RKO (cell line): ENCODE results near the gene GUCY1B1.

ENCODE experiments used
- DNase-seq: peaks from one replicate; pipeline ENCODE4 v3.0.0-alpha.2; 2016; ENCODE audit warnings: low spot score

Gene GUCY1B1

DNA sequence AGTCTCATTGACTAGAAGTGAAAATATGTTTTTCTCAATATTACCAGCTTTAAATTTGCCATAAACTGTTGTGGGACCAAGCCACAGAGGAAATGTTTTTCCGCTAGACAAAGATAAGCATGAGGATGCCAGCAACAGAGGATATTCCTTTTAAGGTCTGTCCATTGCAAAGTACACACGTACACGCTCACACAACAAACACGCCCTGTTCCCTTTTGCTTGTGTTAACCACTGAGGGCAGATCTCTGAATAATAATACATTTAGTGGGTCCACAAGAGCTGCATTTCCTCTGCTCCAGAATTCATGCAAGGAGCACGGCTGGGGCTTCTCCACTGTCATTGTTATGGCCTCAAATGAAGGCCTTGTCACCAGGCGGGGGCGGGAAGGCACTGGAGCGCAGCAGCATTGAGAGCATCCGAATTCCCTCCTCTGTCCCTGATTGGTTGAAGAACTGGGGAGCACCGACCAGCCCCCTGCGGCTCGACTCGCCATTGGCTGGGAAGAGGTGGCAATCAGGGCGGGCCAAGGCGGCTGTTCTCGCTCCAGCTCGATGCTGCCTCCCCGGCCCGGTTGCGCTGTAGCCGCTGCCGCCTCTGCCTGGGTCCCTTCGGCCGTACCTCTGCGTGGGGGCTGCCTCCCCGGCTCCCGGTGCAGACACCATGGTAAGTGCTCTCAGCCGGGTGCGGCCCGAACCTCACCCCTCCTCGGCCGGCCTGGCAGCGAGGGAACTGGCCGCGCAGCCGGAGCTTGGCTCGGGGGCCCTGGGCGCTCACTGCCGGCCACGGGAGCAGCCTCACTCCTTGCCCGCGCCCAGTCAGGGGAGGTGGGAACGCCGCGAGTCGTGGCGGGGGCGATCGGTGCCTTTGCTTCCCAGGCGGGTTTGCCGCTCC lies at the start of gene GUCY1B1:
Gene GUCY1B1, plus strand, starts transcription at position 541 of the 891 bp plus-strand sequence. Its CDS starts 120 bp downstream, at position 661.
- no peak for DNase-seq

DNA sequence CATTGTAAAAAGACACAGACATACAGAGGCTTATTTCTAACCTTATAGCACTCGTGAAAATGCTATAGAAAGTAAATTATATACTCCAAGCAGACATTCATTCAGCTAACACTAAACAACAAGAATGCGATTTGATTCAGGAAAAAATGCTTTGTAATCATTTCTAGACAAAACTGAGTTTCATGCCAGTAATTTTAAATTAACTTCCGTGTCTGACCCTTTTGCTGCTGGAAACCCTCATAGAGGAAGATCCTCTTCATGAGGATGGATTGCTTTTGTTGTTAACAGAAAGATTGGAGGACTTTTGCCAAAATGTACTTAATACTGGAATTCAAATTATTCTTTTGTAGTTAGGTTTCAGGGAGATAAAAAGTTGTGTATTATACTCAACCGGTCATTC lies 48.9 kb upstream of the GUCY1B1 start:
- no peak for DNase-seq

DNA sequence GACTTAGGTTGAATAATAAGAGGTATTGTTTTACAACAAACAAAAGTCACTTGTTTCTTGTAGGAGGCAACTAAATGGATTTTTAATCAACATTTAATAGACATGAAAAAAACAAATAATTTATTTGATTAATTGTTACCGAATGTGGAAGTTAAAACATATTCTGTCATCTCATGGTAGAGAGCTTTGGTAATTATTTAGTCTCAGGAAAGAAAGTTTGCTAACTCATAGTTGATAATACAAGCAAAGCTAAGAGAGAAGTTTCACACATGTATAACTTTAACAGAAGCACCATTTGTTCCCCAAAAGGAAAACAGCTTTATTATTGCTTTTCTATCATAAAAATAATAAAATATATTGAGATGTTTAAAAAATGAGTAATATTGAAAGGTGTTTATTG lies 47.3 kb upstream of the GUCY1B1 start:
- DNase-seq, result no peak

DNA sequence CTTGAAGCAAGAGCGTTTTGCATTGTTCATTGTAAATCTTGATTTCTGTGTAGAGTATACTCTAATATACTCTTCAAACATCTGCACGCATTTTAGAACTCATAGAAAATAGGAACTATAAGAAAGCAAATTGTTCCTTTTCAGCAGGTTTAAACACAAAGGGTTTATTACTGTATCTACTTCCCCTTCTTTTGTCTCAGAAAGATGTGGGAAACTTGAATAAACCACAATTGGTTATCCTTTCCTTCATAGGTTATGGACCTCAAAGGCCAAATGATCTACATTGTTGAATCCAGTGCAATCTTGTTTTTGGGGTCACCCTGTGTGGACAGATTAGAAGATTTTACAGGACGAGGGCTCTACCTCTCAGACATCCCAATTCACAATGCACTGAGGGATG lies 46.0 kb upstream of the GUCY1B1 start:
- no peak for DNase-seq

DNA sequence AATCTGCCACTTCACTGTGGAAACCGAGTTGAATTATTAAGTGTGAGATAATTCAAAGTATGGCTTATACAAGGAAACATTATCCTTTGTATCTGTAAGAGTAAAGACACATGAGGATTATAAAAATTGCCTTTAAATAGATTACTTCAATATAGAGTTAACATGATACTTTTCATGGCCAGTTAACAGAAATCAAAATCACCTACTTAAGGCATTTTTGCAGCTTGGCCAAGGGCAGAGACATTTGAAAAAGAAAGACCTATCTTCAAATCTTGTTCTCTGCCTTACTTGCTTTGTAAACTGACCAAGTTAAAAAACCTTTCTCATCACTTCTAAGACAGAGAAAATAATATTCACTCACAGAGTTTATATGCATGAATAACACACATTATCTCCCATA lies 44.9 kb upstream of the GUCY1B1 start:
- no peak for DNase-seq

DNA sequence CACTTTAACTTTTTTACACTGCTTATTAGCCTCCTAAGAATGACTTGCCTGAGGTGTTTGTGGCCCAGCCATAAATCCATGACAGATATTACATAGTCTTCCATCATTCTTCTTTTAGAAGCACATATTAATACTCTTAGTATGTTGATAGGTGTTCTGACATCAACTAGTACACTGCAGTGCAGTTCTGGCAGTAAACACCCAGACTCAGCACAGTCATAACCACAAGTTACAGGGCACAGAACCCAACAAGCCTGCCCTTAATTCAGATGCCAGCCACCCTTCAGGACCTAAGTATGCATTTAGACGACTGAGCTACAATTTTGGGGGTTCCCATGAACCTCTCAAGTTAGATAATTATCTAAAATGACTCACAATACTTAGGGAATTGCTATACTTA lies 36.5 kb upstream of the GUCY1B1 start:
- no peak for DNase-seq

DNA sequence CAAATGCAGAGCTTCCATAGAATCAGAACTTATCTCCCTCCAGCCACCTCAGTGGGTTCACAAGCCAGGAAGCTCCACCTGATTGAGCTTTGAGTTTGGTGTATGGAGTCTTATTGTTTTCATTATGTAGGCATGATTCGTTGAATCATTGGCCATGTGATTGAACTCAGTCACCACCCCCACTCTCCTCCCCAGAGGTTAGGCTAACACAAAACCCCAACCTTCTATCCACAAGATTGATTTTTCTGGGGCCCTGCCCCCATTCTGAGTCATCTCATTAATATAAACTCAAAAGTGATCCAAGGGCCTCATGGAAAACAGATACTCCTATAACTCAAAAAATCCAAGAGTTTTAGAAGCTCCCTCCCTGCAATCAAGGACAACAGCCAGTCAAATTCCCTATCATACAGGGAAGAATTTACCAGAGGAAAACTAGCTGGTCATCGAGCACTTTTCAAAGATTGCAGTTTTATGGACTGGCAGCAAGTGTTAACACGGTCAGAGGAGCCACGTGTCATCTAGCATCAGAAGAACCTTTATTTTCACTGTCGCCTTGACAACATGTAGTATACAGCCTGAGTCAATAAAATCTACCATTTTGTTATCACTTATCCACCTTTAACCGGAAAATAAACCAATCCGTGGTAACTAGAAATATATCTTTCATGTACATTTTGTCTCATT lies 35.9 kb upstream of the GUCY1B1 start:
- no peak for DNase-seq

DNA sequence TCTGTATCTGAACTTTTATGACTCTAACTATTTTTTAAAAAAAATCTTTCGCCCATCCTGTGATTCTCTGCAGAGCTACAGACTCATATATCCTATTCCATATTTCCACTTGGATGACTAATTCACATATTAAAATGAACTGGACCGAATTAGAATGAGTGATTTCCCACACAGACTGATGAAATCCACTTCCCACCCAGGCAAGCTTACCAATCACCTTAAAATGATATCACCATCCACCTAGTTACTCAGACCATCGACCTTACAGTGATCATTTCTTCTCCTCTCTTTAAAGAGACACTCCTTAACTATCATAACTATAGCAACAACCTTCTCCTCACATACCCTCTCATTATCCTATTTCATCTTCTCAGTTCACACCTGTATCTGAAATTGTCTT lies 34.1 kb upstream of the GUCY1B1 start:
- no peak for DNase-seq

DNA sequence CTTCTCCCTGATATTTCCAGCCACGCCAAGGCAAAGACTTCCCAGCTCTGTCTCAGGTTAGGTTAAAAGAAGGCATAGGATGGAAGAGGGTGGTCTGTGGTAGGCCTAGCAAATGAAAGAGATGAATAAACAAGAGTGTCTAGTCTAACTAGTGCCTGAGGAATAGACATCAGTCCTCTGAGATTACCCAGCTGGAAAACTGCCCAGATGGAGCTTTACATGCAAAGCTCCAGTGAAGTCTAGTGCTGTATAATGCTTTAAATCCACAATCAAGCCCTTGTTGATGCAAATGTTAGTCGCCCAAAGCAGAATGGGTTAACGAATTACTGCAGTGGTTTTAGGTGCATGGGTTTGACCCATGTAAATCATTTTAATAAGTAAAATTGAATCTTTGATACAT lies 24.8 kb upstream of the GUCY1B1 start:
- DNase-seq, result no peak

DNA sequence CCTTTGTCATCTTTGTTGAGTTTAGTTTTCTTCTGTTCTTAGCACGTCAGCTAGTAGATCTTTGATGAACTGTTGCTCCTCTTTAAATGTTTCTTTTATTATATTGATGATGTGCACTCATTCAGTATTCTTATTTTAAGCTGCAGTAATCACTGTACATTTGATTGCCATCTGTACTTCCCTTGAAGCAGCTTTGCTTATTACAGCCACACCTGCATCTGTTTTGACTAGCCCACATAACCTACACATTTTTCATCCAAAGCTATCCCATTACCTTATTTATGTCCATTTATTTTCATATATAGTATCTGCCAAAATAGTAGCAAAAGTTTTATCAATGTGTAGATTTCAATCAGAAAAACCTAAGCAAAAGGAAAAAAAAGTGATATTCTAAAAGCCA lies 23.9 kb upstream of the GUCY1B1 start:
- DNase-seq, result no peak

DNA sequence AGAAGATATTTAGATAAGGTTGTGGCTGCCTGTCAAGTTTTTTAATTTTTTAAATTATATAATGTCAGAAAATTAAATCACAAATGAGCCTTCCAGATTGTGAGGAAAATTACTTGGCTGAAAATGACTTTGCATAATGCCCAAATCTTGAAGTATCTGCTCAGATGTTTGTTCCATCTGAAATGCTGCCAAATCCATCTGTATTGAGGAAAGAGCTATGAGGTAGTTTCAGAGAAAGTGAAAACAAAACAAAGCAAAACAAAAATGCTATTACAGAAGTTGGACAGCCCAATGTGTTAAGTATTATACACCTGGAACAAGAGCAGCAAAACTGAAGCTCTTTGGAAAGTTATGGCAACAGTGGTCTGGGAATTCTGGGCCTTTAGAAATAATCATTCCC lies 23.3 kb upstream of the GUCY1B1 start:
- no peak for DNase-seq

DNA sequence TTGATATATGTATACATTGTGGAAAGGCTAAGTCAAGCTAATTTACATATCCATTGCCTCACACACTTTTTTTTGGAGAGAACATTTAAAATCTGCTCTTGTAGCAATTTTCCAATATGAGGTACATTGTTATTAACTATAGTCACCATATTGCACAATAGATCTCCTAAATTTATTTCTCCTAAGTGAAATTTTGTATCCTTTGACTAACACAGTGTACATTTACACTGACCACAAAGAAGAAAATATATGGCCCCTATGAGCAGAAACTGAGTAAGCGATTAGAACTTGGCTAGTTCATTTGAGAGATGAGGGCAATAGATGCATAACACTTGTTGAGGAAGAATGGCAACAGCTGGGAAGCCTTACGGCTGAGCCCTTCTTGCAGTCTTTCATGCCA lies 20.3 kb upstream of the GUCY1B1 start:
- DNase-seq, result no peak

DNA sequence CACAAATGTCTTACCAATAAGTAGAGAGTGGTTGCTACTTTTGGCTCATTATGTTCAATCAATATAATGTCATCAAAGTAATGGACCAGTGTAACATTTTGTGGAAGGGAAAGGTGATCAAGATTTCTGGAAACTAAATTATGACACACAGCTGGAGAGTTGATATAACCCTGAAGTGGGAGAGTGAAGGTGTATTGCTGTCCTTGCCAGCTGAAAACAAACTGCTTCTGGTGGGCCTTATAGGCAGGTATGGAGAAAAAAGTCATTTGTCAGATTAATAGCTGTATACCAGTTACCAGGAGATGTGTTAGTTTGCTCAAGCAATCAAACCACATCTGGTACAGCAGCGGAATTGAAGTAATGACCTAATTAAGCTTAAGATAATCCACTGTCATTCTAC lies 17.3 kb upstream of the GUCY1B1 start:
- DNase-seq, result no peak

DNA sequence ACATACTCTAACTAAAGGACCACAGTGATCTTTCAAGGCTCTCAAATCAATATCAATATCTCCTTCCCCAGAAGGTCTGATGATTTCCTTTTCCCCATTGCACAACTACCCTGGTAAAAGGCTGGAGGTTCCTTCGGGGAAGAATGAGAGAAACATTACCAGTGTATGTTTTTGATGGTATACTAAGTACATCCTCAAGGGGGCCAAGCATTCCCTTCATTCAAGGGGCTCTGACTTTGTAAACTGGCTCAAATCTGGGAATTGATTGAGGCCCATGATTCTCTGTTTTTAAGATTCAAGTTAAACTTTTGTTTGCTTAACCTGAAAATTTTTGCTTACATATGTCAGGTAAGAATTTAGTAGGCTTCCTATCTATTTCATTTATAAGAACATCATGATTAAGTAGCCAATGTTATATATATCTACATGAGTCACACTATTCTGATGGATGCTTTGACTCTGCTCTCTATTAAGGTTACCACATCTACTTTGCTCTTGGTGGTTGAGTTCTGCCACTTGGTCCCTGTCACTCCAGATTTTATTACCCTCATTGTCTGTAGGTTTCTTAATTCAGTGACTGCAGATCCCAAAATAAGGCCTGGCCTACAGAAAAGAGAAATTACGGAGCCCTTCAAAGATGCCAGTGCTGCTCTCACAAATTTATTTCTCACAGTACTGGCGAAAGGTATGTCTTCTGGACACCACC lies 16.4 kb upstream of the GUCY1B1 start:
- DNase-seq, result no peak

DNA sequence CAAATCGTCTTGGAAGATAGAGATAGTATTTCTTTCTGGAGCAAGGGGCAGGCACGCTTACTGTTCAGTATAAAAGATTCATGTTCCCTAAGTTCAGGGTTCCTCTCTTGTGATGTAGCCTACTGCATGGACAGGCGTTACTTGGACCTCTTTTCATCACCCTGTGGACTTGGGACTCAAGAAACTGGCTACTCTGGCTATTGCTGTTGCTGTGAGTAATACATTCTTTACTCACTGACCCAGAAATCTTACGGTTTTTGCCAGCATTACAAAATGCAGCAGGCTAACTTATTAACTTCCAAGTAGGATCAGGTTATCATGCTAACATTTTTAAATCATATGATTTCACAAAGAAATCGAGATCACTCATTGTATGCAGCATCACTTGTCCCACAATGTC lies 12.8 kb upstream of the GUCY1B1 start:
- DNase-seq, result no peak

DNA sequence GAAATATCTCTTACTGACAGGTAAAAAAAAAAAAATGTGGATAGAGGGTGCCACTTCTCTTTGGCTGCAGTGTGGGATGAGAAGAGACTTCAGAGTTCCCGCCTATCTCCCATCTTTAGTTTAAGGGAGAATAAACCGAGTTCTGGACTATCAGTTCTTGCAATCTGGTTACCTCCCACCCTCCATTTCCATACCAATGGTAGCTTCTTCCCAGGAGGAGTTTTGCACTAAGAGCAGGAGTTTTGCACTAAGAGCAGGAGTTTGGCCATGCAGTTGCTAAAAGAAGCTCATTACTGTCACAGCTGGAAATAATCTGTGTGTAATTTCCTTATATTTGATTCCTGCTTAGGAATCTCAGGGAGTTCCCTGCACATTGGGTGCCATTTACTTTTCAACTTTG lies 10.8 kb upstream of the GUCY1B1 start:
- DNase-seq, result no peak

DNA sequence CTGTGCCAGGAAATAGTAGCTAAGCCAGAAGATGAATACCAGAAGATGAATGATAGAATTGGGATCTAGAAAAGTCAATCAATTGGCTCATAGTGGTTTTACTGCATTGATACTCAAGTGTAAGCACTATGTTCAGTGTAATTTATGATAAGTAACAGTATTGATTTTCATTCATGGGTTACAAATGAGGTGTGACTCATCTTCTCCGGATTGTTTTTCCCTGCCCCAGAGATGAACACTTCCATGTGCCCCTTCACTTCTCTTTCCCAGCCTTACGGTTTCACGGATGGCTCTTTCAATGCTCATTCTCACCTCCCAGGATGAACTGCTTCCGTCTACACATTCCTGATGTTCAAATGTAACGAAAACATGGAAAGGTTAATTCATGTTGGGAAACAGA lies 9.8 kb upstream of the GUCY1B1 start:
- no peak for DNase-seq

DNA sequence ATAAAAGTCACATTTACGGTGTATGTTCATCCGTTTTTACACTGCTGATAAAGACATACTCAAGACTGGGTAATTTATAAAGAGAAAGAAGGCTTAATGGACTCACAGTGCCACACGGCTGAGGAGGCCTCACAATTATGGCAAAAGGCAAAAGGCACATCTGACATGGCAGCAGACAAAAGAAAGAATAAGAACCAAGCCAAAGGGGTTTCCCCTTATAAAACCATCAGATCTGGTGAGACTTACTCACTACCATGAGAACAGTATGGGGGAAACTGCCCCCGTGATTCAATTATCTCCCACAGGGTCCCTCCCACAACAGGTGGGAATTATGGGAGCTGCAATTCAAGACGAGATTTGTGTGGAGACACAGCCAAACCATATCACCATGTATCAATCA lies 7.3 kb upstream of the GUCY1B1 start:
- no peak for DNase-seq

DNA sequence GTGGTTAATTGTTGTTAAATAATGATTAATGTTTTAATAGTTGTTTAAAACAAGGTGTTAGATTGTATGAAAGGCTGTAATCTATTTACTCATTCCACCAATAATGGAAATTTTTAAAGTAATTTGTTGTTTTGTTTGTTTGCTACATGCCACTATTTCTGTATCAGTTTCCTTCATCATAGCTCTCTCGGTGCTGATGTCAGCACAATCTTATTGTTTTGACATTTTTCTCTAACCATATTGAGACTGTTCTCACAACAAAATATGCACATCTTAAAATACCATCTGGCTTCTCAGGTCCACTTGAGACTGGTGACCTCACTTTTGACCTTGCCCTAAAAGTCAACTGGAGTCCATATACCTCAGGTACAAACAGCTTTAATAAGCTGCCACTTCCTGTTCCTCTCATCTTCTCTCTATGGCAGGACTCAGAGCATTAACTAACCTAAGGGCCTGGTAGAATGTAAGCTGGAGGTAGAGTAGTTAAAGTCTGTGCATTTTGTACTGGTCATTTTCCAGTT lies 1.0 kb upstream of the GUCY1B1 start:
- DNase-seq, result no peak

DNA sequence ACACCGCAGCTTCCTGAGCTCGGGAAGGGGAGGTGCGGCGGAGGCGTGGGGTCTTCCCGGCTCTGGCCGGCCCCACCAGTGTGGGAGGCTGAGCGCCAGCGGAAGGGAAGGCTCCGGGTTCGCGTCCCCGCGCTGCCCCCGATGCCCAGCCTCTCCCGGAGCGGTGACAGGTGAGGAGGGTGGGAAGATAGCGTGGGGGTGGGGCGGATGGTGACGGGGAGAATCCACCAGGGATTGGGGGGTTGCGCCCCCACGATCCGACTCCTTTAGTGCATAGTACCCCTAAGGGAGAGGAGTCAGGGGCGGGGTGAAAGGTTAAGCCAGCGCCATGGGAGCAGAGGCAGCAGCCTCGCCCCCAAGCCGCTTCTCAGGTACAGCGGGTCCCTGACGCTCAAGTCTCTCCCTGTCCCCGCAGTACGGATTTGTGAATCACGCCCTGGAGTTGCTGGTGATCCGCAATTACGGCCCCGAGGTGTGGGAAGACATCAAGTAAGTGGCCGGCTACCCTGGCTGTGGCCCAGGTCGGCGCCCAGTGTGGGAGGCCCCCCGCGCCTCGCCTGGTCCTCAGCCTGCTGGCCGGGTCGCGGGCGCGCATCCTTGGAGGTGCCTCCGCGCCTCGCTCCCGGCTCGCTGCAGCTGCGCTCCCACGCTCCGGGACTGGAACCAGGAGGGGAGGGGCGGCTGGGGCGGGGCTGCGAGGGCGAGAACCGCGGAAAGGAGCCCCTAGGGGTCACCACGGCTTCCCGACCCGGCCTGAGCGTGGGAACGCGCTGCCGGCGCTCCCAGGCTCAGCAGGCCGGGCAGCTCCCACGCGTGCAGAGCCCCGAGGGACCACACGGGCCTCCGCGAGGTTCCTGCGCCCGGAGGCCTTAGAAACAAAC lies 791 bp downstream of the GUCY1B1 start:
- DNase-seq, result no peak

DNA sequence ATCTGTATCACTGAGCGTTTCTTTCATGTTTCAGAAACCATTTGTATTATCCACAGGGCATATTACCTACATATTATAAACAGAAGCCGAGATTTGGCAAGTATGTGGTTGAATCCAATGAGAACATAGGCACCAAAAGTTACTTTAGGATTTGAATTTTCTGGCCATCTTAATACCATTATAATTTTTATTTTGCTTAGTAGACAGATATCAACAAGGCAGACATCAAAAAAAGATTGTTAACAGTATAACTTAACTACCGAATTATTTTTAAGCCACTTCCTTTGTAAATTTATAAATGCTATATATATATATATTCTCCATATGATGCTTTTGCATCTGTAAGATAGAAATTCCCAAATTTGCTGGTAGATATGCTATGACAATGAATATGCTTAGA lies 2.2 kb downstream of the GUCY1B1 start:
- no peak for DNase-seq

DNA sequence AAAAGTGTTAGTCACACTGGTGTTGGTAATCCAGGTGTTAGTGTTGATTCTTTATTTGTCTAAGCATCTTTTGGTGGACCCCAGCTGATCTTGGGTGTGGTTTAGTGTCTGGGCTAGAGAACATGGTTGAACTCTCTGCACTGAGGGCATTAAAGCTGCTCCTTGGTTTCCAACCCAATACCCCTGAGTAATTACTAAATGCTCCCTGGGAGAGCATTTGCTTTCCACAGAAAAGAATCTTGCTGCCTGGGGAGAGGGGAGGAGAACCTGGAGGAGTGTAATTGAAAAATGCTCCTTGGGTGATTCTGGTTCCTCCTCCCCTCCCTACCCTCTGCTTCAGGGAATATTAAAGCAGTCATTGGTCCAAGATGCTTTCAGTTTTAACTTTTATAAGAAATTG lies 3.1 kb downstream of the GUCY1B1 start:
- DNase-seq, result no peak
